WTC11 (cell line): ENCODE data around the gene ETV2. TPM values are rescaled to one million over a fixed set of nuclear protein-coding genes. Genes with fewer than 3 reads are reported as not detected.
"Not testable (repeated sequence)": the region's sequence is repeated elsewhere in the genome, so short reads cannot be mapped to it uniquely, and the experiment has no call there.

ENCODE experiments used
- ATAC-seq: fragments of 200-7000 bp; cut with Tn5 transposase; 2 replicates; pipeline ENCODE4 v1.10.0; 2021; ENCODE audit warnings: mild to moderate bottlenecking, moderate library complexity
- CTCF ChIA-PET: fragments of 300-600 bp; sonication (Branson Sonifier 250); formaldehyde crosslinking; loops from one replicate; lab custom pipeline; 2021; ENCODE audit warnings: antibody characterized with exemption; lab: Charles Lee
- POLR2A ChIA-PET: fragments of 350-600 bp; sonication (Branson Sonifier 250); formaldehyde crosslinking; loops from one replicate; lab custom pipeline; 2021; ENCODE audit warnings: antibody characterized with exemption; lab: Charles Lee
- DNase-seq: peaks from one replicate; pipeline ENCODE4 v3.0.0; 2021; ENCODE audit warnings: low spot score
- H3K27ac Mint-ChIP-seq: 2 replicates; pipeline ENCODE4 v1.8.0; 2021; ENCODE audit warnings: mixed read lengths
- H3K27me3 Mint-ChIP-seq: 2 replicates; pipeline ENCODE4 v1.8.0; 2021; ENCODE audit warnings: low read depth, mild to moderate bottlenecking, moderate library complexity, mixed read lengths
- H3K36me3 Mint-ChIP-seq: 2 replicates; pipeline ENCODE4 v1.8.0; 2021; ENCODE audit warnings: mixed read lengths
- H3K4me1 Mint-ChIP-seq: 2 replicates; pipeline ENCODE4 v1.8.0; 2022; ENCODE audit warnings: mixed read lengths
- H3K4me3 Mint-ChIP-seq: 2 replicates; pipeline ENCODE4 v1.8.0; 2021; ENCODE audit warnings: mild to moderate bottlenecking, moderate library complexity, mixed read lengths
- H3K9me3 Mint-ChIP-seq: 2 replicates; pipeline ENCODE4 v1.8.0; 2021; ENCODE audit warnings: mixed read lengths
- ATF6 ChIP-seq: sonication (generic); formaldehyde crosslinking; IDR thresholded peaks from 2 replicates; pipeline ENCODE4 v1.8.1; 2023; ENCODE audit warnings: mild to moderate bottlenecking, missing genetic modification reagents
- E2F1 ChIP-seq: sonication (generic); formaldehyde crosslinking; IDR thresholded peaks from 2 replicates; pipeline ENCODE4 v1.8.0; 2022; ENCODE audit warnings: mild to moderate bottlenecking, missing genetic modification reagents
- GABPB1 ChIP-seq: sonication (generic); formaldehyde crosslinking; IDR thresholded peaks from 2 replicates; pipeline ENCODE4 v1.8.1; 2023; ENCODE audit warnings: mild to moderate bottlenecking, missing genetic modification reagents
- GTF2I ChIP-seq: fragments of 250-450 bp; sonication (Bioruptor Pico); conservative IDR thresholded peaks from 2 replicates; pipeline ENCODE4 v1.4.0; 2021; ENCODE audit warnings: mild to moderate bottlenecking
- IRF1 ChIP-seq: sonication (generic); formaldehyde crosslinking; IDR thresholded peaks from 2 replicates; pipeline ENCODE4 v1.8.0; 2023; ENCODE audit warnings: missing genetic modification reagents
- JAZF1 ChIP-seq: fragments of 250-450 bp; sonication (Bioruptor Pico); IDR thresholded peaks from 2 replicates; pipeline ENCODE4 v1.9.0; 2021; ENCODE audit warnings: moderate library complexity, mild to moderate bottlenecking, inconsistent platforms
- KAT7 ChIP-seq: sonication (generic); formaldehyde crosslinking; IDR thresholded peaks from 2 replicates; pipeline ENCODE4 v1.8.1; 2023; ENCODE audit warnings: missing genetic modification reagents, mild to moderate bottlenecking, borderline replicate concordance
- PREB ChIP-seq: sonication (generic); formaldehyde crosslinking; IDR thresholded peaks from 2 replicates; pipeline ENCODE4 v1.8.1; 2022; ENCODE audit warnings: mild to moderate bottlenecking, missing genetic modification reagents, moderate library complexity, borderline replicate concordance
- TP53 ChIP-seq: sonication (generic); formaldehyde crosslinking; IDR thresholded peaks from 2 replicates; pipeline ENCODE4 v1.8.1; 2023; ENCODE audit warnings: mild to moderate bottlenecking, missing genetic modification reagents
- ZNF396 ChIP-seq: fragments of 250-450 bp; sonication (Bioruptor Pico); IDR thresholded peaks from 2 replicates; pipeline ENCODE4 v1.8.0; 2021; ENCODE audit warnings: mild to moderate bottlenecking, moderate library complexity, borderline replicate concordance
- ZNF416 ChIP-seq: fragments of 250-450 bp; sonication (Bioruptor Pico); IDR thresholded peaks from 2 replicates; pipeline ENCODE4 v1.9.0; 2021; ENCODE audit warnings: mild to moderate bottlenecking, inconsistent platforms
- ZNF425 ChIP-seq: fragments of 250-450 bp; sonication (Bioruptor Pico); conservative IDR thresholded peaks from 2 replicates; pipeline ENCODE4 v1.9.0; 2021; ENCODE audit warnings: mild to moderate bottlenecking
- ZNF532 ChIP-seq: fragments of 250-450 bp; sonication (Bioruptor Pico); IDR thresholded peaks from 2 replicates; pipeline ENCODE4 v1.9.0; 2021; ENCODE audit warnings: mild to moderate bottlenecking, borderline replicate concordance
- total RNA-seq: library from RNA; stranded (reverse); gene quantifications from 3 replicates; pipeline ENCODE4 v1.2.3, GENCODE V29; 2021

ETV2 gene
- total RNA-seq, 1 experiment from 2014 or later: 1.7 TPM

GRCh38 chr19:35650581-35650980 lies 9.0 kb downstream of the ETV2 start:
- POLR2A ChIA-PET: interaction anchor here (0.6 kb wide), 1 partner anchor 9 kb away, joined by 4 read pairs; no protein-coding TSS in a partner anchor
- ATAC-seq: no peak
- H3K4me1 Mint-ChIP-seq: peaks cover 7% of the 10 kb centered on the region
- H3K9me3 Mint-ChIP-seq: no peaks in the 10 kb centered on the region
- DNase-seq: no peak
- peak overlapping the region; percentile 48; the same call in 1 of the 2 replicates for H3K27ac Mint-ChIP-seq
- CTCF ChIA-PET: no interaction called here
- peaks cover 31% of the 10 kb centered on the region for H3K36me3 Mint-ChIP-seq
- peaks cover 12% of the 10 kb centered on the region for H3K27me3 Mint-ChIP-seq
- H3K4me3 Mint-ChIP-seq: 0 out of 2 replicates have a peak overlapping the region, but pooled peaks have one; percentile 91
- TF ChIP-seq ZNF396 (CRISPR knock-in tag) (no peak), ZNF416 (CRISPR knock-in tag) (no peak), ATF6 (CRISPR knock-in tag) (no peak), TP53 (CRISPR knock-in tag) (no peak), GTF2I (CRISPR knock-in tag) (no peak), KAT7 (CRISPR knock-in tag) (no peak), IRF1 (CRISPR knock-in tag) (no peak), PREB (CRISPR knock-in tag) (no peak), E2F1 (no peak)

- POLR2A ChIA-PET: interaction anchor here (0.7 kb wide), 1 partner anchor 16 kb away, joined by 4 read pairs; no protein-coding TSS in a partner anchor
Measured at GRCh38 chr19:35654828-35655227, 13.3 kb downstream of the ETV2 start.

GRCh38 chr19:35655600-35655999 lies 14.1 kb downstream of the ETV2 start:
- Mint-ChIP-seq H3K27me3 (no peaks in the 10 kb centered on the region), H3K4me3 (no peak overlapping the region)
- POLR2A ChIA-PET: interaction anchor here (0.7 kb wide), 1 partner anchor 17 kb away, joined by 4 read pairs; no protein-coding TSS in a partner anchor

More at GRCh38 chr19:35654828-35655227, 13.3 kb downstream of the ETV2 start:
- H3K36me3 Mint-ChIP-seq: peaks cover 60% of the 10 kb centered on the region
- H3K4me3 Mint-ChIP-seq, H3K4me1 Mint-ChIP-seq, CTCF ChIA-PET, H3K9me3 Mint-ChIP-seq, H3K27ac Mint-ChIP-seq, DNase-seq, H3K27me3 Mint-ChIP-seq, ATAC-seq: not testable (repeated sequence)

More at GRCh38 chr19:35655600-35655999, 14.1 kb downstream of the ETV2 start:
- no peak for ATAC-seq
- no peak for DNase-seq
- TF ChIP-seq ZNF425 (no peak), ZNF532 (CRISPR knock-in tag) (no peak), IRF1 (CRISPR knock-in tag) (no peak), JAZF1 (no peak), GABPB1 (CRISPR knock-in tag) (no peak), PREB (CRISPR knock-in tag) (no peak)
- Mint-ChIP-seq H3K36me3 (peaks cover 62% of the 10 kb centered on the region), H3K9me3 (no peaks in the 10 kb centered on the region), H3K27ac (no peak overlapping the region), H3K4me1 (no peaks in the 10 kb centered on the region)
- CTCF ChIA-PET: no interaction called here
